Measurements from ENCODE around the gene ARPC2. TPM values are rescaled to one million over a fixed set of nuclear protein-coding genes. Genes with fewer than 3 reads are reported as not detected.
"Not testable (repeated sequence)": the region's sequence is repeated elsewhere in the genome, so short reads cannot be mapped to it uniquely, and the experiment has no call there.

ARPC2 gene
- 323 TPM for total RNA-seq
- long read RNA-seq, transcript ARPC2-201 (10 exons, 1,605 nt): minor isoform, 25 of 1,205 reads
- long read RNA-seq, transcript ARPC2-217 (5 exons, 1,039 nt): minor isoform, 18 of 1,205 reads
- long read RNA-seq, transcript ARPC2-202 (11 exons, 1,505 nt): major isoform, 1,010 of 1,205 reads
- long read RNA-seq, partial matches to known transcripts: 107 of 1,205 reads
- long read RNA-seq, other reads (novel, unspliced or antisense): 44 of 1,205 reads

DNA sequence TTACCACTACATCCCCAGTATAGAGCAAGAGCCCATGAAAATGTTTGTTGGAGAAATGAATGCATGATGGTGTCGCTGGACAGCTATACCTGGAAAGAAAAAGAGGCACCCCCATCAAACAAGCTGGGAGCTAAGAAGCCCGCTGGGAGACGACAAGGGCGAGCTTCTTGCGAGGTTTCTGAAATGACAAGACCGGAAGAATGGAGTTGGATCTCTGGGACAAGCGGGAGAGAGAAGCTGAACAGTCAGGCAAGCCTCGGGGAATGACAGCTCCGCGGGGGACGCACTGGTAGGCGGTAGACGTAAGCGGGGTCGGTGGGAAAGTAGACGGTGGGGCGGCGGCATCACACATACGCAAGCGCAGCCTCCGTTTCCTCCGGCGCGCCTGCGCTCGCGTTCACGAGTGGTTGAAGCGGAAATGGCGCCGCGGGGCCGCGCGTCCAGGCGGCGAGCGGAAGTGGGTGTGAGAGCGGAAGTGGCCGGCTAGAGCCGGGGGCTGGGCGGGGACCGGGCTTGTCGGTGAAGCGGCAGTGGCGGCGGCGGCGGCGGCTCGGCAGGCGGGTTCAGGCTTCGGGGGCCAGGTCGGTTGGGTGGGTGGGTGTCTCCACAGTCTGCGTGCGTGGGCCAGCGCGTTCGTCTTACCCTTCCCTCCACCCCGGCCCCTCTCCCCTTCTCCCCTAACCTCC lies at the start of gene ARPC2:
TSS of gene ARPC2 (plus strand) at position 516 of the 686 bp plus-strand sequence. CDS start 282 bp downstream, outside the sequence.
- peak; percentile 99 for DNase-seq (ENCODE audit: low spot score)

DNA sequence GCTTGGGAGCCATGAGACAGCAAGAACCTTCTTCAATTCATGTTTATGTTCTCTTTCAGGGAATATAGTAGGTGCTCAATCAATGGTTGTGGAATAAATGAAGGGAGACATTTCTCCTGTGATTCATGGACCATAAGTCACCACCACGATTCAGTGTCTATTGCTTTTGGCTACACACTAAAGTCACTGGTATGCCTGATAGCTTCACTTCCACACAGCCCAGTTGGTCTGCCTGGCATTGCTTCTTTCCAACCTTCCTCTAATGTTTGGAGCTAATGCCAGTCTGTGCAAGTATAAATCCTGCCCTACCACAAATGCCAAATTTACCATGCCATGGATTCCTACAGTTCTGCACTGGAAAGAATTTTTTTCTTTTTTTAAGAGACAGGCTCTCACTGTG lies 49.0 kb upstream of the ARPC2 start:
- DNase-seq (ENCODE audit: low spot score): no peak

DNA sequence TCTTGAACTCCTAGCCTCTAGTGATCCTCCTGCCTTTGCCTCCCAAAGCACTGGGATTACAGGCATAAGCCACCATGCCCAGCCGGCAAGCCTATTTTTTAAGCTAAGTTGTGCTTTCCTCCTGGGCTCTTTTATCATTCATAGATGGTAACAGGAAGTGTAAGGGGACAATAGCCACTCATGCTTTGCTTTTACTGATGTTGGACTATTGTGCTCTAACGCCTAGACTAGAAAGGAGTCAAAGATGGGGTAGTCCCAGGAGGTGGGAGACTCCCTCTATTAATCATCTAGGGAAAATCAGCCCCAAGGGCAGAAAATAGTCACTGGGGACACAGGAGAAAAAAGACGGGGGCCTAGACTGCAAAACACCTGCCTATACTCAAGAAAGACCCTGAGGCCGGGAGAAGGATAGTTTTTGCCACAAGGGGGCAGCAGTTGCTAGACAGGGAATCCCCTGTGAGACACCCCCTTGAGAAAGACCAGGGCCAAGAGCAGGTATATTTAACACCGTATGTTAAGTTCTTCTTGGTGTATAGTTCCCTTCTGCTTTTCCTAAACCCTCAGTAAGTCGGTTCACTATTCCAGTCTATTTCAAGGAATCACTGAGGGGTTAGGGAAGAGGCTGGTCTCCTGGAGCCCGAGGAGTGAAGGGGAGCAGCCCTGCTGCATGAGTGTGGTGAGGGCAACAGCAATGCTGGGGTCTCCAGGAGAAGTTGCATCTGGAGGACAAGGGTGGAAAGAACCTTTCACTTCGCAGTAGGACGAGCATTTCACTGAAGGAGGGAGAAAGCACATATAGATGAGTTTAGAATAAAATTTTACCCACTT lies 48.1 kb upstream of the ARPC2 start:
- no peak for DNase-seq (ENCODE audit: low spot score)

DNA sequence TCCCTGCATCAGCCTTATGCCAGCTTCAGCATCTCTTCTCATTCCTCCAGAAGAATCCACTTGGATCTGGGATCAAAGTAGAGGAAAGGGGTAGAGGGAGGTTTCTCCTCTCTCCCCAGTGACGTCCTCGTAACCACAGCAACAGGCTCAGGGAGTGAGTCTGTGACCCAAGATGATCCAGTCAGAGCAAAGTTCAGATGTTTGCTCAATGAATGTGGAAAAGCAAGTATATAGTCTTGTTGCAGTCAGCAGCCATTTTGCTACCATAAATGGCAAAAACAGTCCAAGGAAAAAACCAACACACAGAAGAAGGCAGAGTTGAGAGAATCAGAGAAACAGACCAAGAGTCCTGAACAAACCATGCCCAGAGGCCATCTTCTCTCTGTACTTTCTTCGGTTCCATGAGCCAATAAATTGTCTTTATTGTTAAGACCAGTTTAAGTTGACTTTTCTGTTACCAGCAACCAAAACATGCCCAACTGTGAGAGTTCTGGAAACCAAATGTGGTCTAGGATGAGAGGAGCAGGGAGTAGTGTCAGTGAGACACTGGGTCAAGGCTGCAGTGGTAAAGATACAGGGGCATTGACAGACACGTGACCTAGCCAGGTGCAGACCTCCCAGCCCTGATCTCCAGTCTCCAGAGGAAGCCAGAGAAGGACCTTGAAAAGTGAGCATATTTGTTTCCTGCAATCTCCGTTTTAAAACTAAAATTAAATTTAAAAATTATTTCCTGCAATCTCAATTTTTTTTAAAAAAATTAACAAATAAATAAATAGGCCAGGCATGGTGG lies 47.0 kb upstream of the ARPC2 start:
- no peak for DNase-seq (ENCODE audit: low spot score)

DNA sequence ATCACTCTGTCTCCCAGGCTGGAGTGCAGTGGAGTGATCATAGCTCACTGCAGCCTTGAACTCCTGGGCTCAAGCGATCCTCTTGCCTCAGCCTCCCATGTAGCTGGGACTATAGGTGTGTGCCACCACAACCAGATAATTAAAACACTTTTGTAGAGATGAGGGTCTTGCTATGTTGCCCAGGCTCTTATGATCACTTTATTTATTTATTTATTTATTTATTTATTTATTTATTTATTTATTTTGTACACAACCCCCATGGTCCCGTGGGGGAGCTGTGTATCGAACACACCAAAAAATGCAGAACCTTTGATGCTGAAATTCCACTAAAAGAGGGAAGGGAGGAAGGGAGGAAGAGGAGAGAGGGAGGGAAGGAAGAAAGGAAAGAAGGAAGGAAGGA lies 45.2 kb upstream of the ARPC2 start:
- not testable (repeated sequence) for DNase-seq (ENCODE audit: low spot score)

DNA sequence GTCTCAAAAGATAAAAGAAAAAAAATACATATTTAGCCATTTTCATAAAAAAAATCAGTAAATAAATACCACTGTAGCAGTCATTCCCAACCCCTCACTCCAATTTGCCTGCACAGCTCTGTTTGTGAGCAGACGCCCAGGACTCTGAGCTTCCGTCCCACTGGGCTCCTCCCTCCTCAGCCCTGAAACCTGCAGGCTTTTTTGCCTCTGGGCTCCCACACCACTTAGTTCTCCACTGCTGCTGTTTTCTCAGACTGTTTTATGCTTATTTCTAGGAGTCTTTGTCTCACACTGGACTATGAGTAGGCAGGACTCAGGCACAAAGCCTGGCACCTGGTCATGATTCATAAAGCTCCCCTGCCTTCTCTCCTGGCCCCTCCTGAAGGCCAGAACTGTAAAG lies 44.1 kb upstream of the ARPC2 start:
- no peak for DNase-seq (ENCODE audit: low spot score)

DNA sequence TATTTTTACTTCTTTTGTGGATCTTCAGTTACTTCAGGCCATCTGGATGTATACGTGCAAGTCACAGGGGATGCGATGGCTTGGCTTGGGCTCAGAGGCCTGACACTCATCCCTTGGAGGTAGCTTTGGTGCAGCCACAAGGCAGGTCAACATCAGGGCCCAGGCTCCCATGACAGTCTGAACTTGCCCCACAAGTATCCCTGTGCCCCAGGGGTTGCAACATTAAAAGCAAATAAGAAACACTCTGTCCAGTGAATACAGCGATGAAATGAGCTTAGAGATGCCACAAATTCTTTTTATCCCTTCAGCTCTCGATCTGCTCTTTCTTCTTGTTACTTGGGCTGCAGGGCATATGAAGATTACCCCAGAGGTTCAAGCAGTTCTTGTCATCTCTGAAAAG lies 37.2 kb upstream of the ARPC2 start:
- DNase-seq (ENCODE audit: low spot score): no peak

DNA sequence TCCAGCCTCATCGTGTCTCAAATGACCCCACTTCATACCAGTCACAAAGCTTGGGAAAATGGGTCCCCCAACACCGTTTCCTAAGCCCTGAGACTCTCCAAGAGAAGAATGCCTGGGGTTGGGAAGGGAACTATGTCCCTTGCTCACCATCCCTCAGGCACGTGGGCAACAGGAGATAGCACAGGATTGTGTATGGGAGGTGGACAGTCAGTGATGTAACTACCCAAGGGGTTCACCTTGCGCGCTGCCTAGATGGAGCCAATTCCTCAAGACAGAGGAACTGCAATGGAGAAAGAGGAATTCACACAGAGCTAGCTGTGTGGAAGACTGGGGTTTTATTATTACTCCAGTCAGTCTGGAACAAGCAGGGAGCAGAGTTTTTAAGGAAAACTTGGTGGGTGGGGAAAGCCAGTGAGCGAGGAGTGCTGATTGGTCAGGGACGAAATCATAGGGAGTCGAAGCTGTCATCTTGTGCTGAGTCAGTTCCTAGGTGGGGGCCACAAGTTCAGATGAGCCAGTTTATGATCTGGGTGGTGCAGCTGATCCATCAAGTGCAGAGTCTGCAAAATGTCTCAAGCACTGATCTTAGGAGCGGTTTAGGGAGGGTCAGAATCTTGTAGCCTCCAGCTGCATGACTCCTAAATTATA lies 36.4 kb upstream of the ARPC2 start:
- no peak for DNase-seq (ENCODE audit: low spot score)

DNA sequence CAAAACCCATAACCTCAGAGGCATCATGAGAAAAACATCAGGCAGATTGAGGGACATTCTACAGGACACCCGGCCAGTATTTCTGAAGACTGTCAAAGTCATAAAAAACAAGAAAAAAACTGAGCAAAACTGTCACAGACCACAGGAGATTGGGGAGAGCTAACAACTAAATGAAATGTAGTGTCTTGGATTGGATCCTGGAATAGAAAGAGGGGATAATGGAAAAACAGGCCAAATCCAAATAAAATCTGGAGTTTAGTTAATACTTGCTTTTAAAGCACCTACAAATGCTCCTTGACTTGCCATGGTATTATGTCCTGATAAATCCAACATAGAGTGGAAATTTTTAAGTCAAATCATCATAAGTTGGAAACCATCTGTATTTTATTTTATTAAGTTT lies 32.7 kb upstream of the ARPC2 start:
- DNase-seq (ENCODE audit: low spot score): no peak

DNA sequence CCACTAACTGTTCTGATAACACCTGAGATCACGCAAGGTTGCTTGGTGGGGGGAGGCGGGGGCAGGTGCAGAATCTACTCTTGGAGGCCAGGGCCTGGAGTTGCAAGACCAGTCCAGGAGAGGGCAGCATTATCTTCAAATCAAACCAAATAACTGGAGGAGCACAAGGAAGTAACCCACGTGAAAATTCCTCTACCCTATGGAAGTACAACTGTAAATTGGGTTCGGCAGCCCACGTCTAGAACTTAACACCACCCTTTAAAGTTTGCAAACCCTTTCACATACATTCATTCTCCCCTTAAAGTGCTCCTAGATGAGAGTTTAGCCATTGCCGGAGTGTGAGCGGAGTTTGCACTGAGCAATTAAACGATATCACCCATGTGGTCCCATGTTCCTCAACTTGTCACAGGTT lies 30.6 kb upstream of the ARPC2 start:
- no peak for DNase-seq (ENCODE audit: low spot score)

DNA sequence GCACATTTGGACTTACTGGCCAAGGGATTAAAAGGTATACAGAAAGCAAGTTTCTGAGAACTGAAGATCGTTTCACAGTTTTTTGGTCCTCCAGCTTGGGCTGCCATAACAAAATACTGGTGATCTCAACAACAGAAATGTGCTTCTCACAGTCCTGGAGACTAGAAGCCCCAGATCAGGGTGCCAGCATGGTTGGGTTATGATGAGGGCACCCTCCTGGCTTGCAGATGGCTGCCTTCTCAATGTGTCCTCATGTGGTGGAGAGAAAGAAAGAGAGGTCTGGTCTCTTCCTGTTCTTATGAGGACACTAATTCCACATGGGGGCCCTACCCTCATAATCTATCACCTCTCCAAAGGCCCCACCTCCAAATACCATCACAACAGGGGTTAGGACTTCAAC lies 30.1 kb upstream of the ARPC2 start:
- no peak for DNase-seq (ENCODE audit: low spot score)

DNA sequence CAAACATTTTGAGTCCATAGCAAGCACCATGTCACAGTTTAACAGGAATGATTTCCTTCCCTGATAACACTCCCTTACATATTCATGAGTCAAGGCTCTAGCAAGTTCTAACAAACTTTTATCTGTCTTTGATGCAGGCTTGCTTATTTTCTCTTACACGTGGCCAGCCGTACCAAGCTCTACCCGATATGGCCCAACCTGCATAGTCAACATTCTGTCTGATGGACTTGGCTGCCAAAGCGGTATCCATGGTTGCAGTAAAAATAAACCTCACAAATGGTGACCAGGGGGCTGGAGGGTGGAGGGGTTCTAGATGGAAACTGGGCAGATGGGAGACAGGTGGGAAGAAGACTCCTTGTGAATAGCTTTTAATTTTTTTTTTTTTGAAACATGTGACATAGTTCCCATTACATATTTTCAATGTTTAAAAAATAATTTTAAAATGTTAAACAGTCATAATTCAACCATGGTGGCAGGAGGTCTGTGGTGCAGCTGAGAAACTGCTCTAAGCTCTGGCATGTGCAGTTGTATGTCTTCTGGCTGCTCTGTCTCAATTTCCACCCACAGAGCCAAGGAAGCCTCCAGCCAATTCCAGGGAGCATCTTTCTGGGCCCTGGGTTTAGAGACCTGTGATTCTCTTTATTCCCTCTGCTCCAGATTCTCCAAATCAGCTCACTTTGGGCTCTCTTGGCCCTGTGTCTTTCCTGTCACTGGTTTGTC lies 29.5 kb upstream of the ARPC2 start:
- no peak for DNase-seq (ENCODE audit: low spot score)

DNA sequence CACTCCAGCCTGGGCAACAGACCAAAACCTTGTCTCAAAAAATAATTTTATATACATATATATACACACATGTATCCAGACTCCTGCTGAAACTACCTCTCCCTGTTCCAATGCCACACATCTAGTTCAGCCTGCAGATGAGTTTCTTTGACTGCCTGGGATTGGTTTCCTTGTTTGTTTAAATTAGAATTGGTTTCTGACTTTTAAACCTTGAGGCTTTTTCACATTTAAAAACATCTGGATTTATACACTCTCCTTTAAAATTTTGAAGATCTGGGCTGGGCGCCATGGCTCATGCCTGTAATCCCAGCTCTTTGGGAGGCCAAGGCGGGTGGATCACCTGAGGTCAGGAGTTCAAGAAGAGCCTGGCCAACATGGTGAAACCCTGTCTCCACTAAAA lies 28.5 kb upstream of the ARPC2 start:
- no peak for DNase-seq (ENCODE audit: low spot score)

DNA sequence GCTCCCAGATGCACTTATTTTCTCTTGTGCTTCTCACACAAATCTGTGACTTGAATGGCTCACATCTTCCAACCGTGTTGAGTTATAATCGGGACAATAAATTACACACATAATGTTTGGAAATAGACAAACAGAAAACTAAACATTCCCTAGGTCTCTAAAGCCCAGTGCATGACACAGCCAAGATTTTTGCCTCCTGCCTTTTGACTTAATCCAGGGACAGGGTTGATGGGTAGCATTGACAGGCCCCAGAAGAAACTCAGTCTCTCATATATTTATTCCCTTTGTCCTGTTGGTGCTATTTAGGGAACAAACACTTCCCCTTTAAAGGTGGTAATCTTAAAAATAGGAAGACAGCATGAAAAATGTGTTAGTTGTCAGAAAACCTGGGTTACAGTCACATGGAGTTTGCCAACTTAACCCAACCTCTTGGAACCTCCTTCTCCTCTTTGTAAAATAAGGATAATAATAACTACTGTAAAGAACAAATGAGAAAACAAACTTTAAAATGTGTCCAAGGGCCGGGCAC lies 24.0 kb upstream of the ARPC2 start:
- DNase-seq (ENCODE audit: low spot score): peak; percentile 1

DNA sequence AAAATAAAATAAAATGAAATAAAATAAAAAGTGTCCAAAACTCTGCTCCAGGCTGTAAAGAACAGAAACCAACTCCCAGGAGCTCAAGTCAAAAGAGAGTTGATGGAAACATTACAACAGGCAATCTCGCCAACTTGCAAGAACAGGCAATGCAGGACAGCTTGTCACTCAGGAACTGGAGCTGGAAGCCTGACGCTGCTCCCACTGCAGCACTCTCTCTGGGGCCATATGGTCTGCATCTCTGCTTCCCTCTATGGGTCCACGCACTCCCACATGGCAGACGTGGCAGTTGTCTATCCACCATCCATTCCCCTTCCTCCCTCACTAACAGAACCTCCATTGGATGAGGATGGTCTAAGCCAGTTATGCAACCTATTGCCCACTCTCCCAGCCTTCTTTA lies 23.3 kb upstream of the ARPC2 start:
- peak; percentile 3 for DNase-seq (ENCODE audit: low spot score)

DNA sequence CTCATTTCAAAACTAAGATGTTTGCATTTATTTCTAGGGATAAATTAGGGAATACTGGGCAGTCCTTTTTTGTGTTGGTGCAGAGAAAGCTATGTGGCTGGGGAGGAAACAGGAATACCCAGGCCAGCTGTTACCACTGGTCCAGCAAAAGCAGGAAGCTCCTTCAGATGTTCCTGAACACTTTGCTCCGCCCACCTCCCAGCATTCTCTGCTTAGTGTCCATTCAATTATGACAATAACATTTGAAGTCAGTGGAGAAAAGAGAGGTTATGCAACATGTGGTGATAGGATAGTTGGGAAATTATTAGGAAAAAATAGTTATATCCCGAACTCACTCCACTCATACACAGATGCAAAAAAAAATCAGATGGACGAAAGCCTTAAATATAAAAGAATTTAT lies 22.1 kb upstream of the ARPC2 start:
- no peak for DNase-seq (ENCODE audit: low spot score)

DNA sequence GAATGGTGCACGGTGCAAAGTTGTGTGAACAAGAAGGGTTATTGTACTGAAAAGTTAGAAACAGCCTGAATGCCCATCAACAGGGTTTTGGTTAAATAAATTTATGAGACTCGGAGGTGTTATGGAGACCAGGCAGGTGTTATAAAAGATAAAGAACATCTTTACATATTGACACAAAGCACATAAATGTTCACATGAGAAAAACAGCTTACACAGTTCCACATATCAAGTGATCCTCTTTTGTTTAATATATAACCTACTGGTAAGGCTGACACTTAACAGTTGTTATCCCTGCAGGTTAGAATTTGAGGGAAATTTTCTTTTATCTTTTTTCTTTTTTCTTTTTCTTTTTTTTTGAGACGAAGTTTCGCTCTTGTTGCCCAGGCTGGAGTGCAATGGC lies 20.0 kb upstream of the ARPC2 start:
- no peak for DNase-seq (ENCODE audit: low spot score)

DNA sequence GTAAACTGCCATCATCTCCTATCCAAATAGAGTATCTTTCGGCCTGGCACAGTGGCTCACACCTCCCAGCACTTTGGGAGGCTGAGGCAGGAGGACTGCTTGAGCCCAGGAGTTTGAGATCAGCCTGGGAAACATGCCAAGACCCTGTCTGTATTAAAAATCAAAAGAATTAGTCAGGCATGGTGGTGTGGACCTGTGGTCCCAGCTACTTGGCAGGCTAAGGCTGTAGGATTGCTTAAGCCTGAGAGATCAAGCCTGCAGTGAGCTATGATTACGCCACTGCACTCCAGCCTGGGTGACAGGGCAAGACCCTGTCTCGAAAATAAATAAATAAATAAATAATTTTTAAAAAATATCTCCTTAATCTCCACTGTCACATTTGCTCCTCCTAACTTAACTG lies 14.7 kb upstream of the ARPC2 start:
- no peak for DNase-seq (ENCODE audit: low spot score)

DNA sequence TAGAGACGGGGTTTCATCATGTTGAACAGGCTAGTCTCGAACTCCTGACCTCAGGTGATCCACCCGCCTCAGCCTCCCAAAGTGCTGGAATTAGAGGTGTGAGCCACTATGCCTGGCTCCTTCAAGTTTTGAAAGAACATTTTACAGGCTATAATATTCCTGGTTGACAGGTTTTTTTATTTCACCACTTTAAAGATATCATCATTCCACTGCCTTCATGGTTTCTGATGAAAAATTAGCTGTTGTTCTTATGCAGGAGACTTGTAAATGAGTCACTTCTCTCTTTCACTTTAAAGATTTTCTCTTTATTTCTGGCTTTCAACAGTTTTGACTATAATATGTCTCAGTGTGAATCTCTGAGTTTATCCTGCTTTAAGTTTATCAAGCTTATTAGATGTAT lies 7.9 kb upstream of the ARPC2 start:
- no peak for DNase-seq (ENCODE audit: low spot score)

DNA sequence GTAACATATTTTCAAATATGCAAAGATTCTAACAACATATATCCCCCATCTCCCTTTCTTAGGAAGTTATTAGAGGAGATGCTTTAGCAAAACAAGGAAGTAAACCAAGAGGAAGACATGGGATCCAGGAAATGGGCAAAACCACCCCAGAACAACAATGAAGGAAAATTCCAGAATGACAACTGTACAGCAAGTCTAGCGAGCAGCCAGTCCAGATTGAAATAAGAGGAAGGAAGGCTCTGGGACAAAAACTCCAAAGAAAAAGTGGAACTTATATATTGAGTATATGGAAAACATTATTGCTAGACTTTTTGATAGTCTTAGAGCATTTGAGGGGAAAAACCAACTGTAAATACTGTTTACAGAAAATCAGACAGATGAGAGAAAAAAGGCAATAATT lies 2.9 kb upstream of the ARPC2 start:
- no peak for DNase-seq (ENCODE audit: low spot score)

Measured in mesenteric fat pad (tissue), 1 donor.